ENCODE results near the gene KRTAP10-12.

Gene KRTAP10-12

DNA sequence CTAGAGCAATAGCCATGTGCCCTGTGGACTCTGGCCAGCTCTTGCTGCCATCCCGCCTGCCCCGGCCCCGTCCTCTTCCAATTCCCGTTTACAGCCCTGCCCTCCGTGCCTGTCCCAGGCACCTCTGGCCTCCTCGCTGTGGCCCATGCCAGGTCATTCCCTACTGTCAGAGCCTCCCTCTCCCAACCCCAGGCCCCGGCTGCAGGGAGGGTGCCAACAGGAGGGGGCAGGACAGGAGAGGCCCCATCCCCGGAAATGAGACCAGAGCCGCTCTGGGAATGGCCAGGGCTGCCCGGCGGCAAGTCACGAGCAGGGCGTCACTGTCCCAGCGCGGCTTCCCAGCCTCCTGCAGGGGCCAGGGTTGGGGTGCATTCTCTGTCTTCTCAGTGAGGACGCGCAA lies 37.9 kb downstream of the KRTAP10-12 start:
- no peak for DNase-seq

DNA sequence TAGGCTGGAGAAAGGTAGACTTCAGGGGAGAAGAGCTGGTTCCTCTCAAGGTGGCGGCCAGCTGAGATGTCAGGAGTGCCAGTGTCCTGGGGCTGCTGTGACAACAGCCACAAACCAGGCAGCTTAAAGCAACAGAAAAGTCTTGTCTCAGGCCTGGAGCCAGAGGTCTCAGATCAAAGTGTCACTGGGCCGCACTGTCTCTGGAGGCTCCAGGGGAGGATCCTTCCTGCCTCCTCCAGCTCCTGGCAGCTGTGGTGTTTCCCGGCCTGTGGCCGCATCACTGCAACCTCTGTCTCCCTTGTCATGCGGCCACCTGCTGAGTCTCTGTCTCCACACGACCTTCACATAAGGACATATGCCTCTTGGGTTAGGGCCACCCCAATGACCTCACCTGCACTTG lies 38.8 kb downstream of the KRTAP10-12 start:
- DNase-seq: no peak

DNA sequence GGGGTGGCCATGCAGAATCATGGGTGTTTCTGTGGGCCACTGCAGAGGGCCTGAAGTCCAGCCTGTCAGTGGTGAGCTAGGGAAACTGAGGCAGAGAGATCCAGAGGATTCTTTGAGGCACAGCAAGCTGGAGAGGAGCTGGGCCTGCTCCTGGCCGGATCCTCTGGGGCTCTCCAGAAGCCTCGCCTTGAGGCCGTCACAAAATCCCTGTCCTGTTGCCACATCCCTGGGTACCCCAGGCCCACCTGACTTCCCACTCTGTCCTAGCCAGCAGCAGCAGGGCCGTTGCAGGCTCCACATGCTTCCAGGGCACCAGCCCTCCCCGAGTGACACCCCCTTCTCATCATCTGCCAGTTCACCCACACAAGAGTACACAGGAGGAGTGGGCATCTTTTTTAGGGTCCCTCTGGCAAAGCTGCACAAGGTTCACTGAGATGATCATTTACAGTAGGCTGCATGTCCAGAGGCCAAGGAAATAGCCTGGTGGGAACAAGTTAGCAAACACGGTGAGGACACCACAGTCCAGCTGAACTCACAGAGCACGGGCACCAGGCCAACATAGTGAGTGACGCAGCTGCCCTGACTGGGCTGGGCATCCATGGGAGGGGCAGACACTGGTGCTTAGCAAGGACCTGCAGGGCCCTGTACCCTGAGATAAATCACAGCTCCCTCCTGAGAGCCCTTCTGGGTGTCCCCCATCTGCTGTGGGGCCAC lies 39.5 kb downstream of the KRTAP10-12 start:
- no peak for DNase-seq

DNA sequence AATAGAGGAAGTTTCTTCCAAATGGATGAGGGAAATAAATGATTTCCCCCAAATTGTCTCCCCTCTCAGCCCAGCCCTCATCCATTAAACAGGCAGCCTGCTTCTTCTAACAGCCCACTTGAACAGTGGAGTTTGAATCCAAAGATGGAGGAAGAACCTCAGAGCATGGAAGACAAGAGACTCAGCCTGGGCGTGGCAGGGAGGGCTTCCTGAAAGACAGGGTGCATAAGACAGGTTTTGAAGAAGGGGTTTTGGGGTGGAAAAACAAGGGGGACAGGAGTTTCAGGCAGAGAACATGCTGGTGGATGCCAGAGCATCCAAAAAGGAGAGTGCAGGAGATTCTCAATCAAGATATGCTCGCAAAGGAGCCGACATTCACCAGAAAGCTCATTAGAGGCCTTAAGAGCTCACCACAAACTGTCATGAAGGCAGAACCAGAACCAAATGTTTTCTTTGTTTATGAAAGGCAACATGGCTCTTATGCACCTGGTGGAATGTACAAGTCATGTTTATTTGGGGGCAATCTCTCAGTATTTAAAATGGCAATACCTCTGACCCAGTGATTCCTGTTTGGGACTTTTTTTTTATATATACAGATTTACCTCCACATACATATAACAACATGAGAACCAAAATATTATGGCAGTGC lies 40.9 kb downstream of the KRTAP10-12 start:
- no peak for DNase-seq

DNA sequence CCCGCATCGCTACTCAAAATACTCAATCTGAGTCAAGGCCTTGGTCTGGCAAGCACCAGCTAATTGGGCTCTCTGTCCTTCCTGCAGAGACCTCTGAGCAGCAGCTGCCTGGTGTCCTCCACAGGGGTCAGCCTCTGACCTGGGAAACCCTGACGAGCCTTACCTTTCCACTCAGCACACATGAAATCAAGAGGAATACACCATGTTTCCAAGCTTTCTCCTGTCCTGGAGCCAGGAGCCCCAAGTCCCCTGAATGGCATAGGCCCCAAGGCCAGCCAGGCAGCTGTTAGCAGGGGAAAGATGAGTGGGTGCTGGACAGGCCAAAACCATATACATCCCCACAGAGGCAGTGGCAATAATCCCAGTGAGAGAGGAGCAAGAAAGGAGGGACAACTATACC lies 41.6 kb downstream of the KRTAP10-12 start:
- no peak for DNase-seq

- DNase-seq: peak; percentile 20
Measured at GRCh38 chr21:44739316-44739715, 42.3 kb downstream of the KRTAP10-12 start.

GRCh38 chr21:44740742-44741141 lies 43.8 kb downstream of the KRTAP10-12 start:
- no peak for DNase-seq

DNA sequence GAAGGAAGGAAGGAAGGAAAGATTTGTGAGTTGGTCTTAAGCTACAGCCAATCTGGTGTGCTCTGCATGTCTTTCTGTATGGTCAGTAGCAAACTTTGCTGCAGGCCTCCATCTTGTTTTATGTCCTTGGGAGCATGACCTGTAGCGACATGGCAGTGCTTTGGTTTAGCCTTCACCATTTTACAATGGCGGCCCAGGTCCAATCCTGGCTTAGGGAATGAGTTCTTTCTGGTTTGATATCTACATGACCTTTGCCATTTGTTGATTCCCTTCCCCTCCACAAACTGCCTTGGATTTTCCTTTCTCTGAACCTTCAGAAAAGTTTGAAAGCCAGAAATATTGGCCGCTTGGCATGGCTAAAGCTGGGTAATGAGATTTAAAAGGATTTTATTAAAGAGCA lies 44.9 kb downstream of the KRTAP10-12 start:
- no peak for DNase-seq

DNA sequence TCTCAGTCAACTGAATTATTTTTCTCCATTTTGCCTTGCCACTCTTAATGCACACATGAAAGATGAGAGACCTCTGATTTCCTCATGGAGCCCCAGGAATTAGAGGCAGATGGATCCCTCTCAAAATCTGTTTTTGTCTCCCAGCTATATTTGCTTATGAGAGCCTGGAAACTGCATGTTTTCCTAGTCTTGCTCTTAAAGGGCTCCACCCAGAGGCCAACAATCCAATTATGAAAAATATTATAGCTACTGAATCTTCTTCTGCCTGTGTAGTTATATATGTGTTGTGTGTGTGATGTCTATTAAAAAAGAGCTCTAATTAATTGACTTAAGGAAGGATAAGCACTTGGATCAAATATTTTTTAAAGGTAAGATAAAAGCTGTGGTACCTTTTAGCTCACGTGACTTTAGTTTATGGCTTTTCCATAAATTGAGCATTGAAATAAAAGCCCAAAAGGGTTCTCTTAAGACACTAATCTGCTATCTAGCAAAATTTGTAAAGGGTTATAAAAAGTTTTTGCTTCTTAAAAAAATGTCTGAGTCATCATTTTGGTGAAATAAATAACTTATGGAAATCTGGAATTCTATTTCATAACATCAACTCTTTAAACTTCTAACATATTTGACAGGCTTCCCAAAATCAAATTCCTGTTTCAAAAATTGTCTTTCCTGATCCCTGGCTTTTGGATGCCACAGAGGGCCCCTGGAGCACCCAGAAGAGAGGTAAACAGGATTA lies 45.6 kb downstream of the KRTAP10-12 start:
- peak; percentile 16 for DNase-seq
